B cell (primary cell): Measurements from ENCODE around the gene METTL25. TPM values are rescaled to one million over a fixed set of nuclear protein-coding genes. Genes with fewer than 3 reads are reported as not detected.

Source experiments
- ATAC-seq: fragments of 200-7000 bp; cut with Tn5 transposase; one replicate; pipeline ENCODE4 v1.10.0; 2021; ENCODE audit warnings: low read depth, mild to moderate bottlenecking, moderate number of reproducible peaks, moderate library complexity
- CTCF ChIA-PET: fragments of 350-600 bp; sonication (Branson Sonifier 250); formaldehyde crosslinking; loops from one replicate; lab custom pipeline; 2021; ENCODE audit warnings: antibody characterized with exemption, inconsistent platforms; lab: Charles Lee
- POLR2A ChIA-PET: fragments of 350-600 bp; sonication (Branson Sonifier 250); formaldehyde crosslinking; loops from one replicate; lab custom pipeline; 2021; ENCODE audit warnings: antibody characterized with exemption; lab: Charles Lee
- DNase-seq: peaks from one replicate; pipeline ENCODE4 v3.0.0; 2013
- H2AFZ ChIP-seq: 2 replicates; pipeline ENCODE4 v1.6.1; 2012; ENCODE audit warnings: mild to moderate bottlenecking, low read depth, low read length; ENCODE audit not compliant: insufficient read depth, poor library complexity, severe bottlenecking
- H3K27ac ChIP-seq, 2 donors: 1 replicate in 1 of 2; 2 replicates in 1 of 2; pipeline ENCODE4 v1.5.1; 2012 to 2013; ENCODE audit warnings: low read length in 2 of 2, mild to moderate bottlenecking in 2 of 2, moderate library complexity in 1 of 2
- H3K27me3 ChIP-seq, 4 experiments: fragments of 200-600 bp in 1 of 4; sonication (generic) in 1 of 4; replicated peaks in 1 of 4; 1 replicate in 2 of 4; 2 replicates in 2 of 4; pipeline versions ENCODE4 v1.6.1 to v1.7.0; 2013 to 2016; ENCODE audit warnings: low read length in 3 of 4, mild to moderate bottlenecking in 2 of 4, mixed read lengths in 1 of 4, moderate library complexity in 1 of 4; ENCODE audit not compliant: insufficient read depth in 4 of 4, control insufficient read depth in 3 of 4; ENCODE audit errors: control extremely low read depth in 1 of 4
- H3K36me3 ChIP-seq, 2 experiments: replicated peaks in 1 of 2; 1 replicate in 1 of 2; 2 replicates in 1 of 2; pipeline versions ENCODE4 v1.6.1 to v1.7.1; 2013; ENCODE audit warnings: low read length in 1 of 2; ENCODE audit not compliant: insufficient read depth in 2 of 2, control insufficient read depth in 1 of 2; ENCODE audit errors: control extremely low read depth in 1 of 2, extremely low read depth in 1 of 2
- H3K4me1 ChIP-seq, 2 donors: fragments of 200-600 bp in 1 of 2; sonication (generic) in 1 of 2; 1 replicate in 1 of 2; 2 replicates in 1 of 2; pipeline versions ENCODE4 v1.5.1 to v1.6.1; 2013 to 2017; ENCODE audit warnings: low read length in 2 of 2; ENCODE audit not compliant: control insufficient read depth in 2 of 2, insufficient read depth in 2 of 2
- H3K4me2 ChIP-seq: replicated peaks from 2 replicates; pipeline ENCODE3; 2012; ENCODE audit warnings: mild to moderate bottlenecking, low read depth, low read length; ENCODE audit not compliant: poor library complexity, severe bottlenecking
- H3K4me3 ChIP-seq, 5 experiments: fragments of 200-600 bp in 1 of 5; sonication (generic) in 1 of 5; 1 replicate in 3 of 5; 2 replicates in 2 of 5; pipeline versions ENCODE4 v1.5.1 to v1.7.0; 2011 to 2016; ENCODE audit warnings: low read length in 4 of 5, mild to moderate bottlenecking in 4 of 5, low read depth in 2 of 5, control low read depth in 1 of 5, moderate library complexity in 1 of 5; ENCODE audit not compliant: insufficient read depth in 1 of 5; ENCODE audit errors: control extremely low read depth in 1 of 5, extremely low read depth in 1 of 5
- H3K79me2 ChIP-seq: fragments of 200-600 bp; sonication (generic); one replicate; pipeline ENCODE4 v1.6.0; 2016; ENCODE audit warnings: low read length; ENCODE audit not compliant: control insufficient read depth, insufficient read depth
- H3K9ac ChIP-seq: fragments of 200-600 bp; sonication (generic); 2 replicates; pipeline ENCODE4 v1.6.1; 2017; ENCODE audit warnings: mild to moderate bottlenecking, low read length, moderate library complexity
- H3K9me3 ChIP-seq, 3 donors: one replicate each; pipeline versions ENCODE4 v1.6.1 to v1.7.1; 2013; ENCODE audit warnings: low read length in 2 of 3; ENCODE audit not compliant: control insufficient read depth in 2 of 3, insufficient read depth in 1 of 3; ENCODE audit errors: control extremely low read depth in 1 of 3
- H4K20me1 ChIP-seq: 2 replicates; pipeline ENCODE4 v1.6.0; 2012; ENCODE audit warnings: mild to moderate bottlenecking, low read length; ENCODE audit not compliant: insufficient read depth, control insufficient read depth, poor library complexity, severe bottlenecking
- H3K27ac Mint-ChIP-seq: one replicate; pipeline ENCODE4 v1.8.0; 2021; ENCODE audit warnings: mixed read lengths
- H3K27me3 Mint-ChIP-seq: one replicate; pipeline ENCODE4 v1.8.0; 2021; ENCODE audit warnings: mixed read lengths
- H3K4me1 Mint-ChIP-seq: one replicate; pipeline ENCODE4 v1.8.0; 2021; ENCODE audit warnings: mixed read lengths
- H3K4me3 Mint-ChIP-seq: one replicate; pipeline ENCODE4 v1.8.0; 2021; ENCODE audit warnings: mixed read lengths
- H3K9me3 Mint-ChIP-seq: one replicate; pipeline ENCODE4 v1.8.0; 2022; ENCODE audit warnings: mixed read lengths; ENCODE audit not compliant: insufficient read depth
- EZH2 ChIP-seq: IDR thresholded peaks from 2 replicates; pipeline ENCODE4 v1.6.1; 2012; ENCODE audit warnings: borderline replicate concordance, low read depth, mild to moderate bottlenecking, moderate library complexity, low read length; ENCODE audit not compliant: insufficient read depth, poor library complexity, severe bottlenecking
- WGBS: methylation state at CpG from one replicate; pipeline ENCODE4 v1.1.5; 2013; ENCODE audit warnings: missing lambda C conversion rate; ENCODE audit not compliant: insufficient coverage; 5-methylcytosine and 5-hydroxymethylcytosine counted together
- intact Hi-C: fragments of 100-400 bp; cut with micrococcal nuclease; formaldehyde crosslinking; loops from one replicate; pipeline ENCODE4 v1.10.0; 2022
- polyA plus RNA-seq: library from polyadenylated mRNA; depleted of rRNA; stranded (reverse); fragments of >200 nt; gene quantifications from 2 replicates; pipeline ENCODE4 v1.2.3, GENCODE V29; 2012
- total RNA-seq, 2 donors: library from RNA; stranded (reverse); fragments of 120-200 nt in 1 of 2; gene quantifications; 1 replicate in 1 of 2; 2 replicates in 1 of 2; pipeline versions ENCODE4 v1.2.3 to v1.2.4, GENCODE V29; 2013 to 2022
- TF ChIP-seq, protein P1 (sequence below): fragments of 200-600 bp; IDR thresholded peaks from one replicate; pipeline ENCODE4 v1.8.0; 2022; ENCODE audit warnings: antibody characterized with exemption, mild to moderate bottlenecking

METTL25 gene
- total and polyA plus RNA-seq, 2 donors (not counting 1 experiment from before 2014, with no cell fraction given) = 5.4 to 24.1 TPM

DNA sequence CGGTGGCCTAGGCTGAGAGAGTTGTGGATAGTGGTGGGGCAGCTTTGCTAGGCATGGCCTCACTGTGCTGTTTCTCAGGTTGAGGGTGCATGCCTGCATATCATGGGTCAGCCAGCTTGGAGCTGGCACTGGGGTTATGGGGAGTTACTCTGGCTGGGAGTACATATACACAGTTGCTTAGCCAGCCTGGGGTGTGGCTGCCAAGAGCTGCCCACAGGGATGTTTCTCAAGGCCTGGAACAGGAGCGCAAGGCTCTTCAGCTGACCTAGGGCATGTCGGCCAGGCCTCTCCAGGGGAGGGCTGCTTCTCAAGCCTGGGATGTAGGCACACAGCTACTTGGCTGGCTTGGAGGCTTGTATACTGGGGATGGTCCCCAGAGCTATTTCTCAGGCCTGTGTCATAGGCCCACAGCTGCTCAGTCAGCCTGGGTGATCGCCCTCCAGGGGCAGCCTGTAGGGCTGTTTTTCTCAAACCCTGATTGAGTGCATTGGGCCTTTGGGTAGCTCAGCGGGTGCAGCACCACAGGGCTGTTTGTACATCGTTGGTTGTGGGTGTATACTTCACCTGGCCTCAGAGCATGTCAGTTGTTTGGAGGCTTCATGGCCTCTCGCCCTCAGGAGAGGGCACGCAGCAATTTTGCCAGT is 114.9 kb downstream of the METTL25 start:
- DNase-seq = no peak
- no peak overlapping the region for H3K4me3 ChIP-seq
- H3K27me3 ChIP-seq = no peaks in the 10 kb centered on the region
- no peak for ATAC-seq
- H2AFZ ChIP-seq = no peak overlapping the region
- no peak overlapping the region for H3K27ac Mint-ChIP-seq
- peaks cover 6% of the 10 kb centered on the region for H3K4me1 Mint-ChIP-seq
- ChIA-PET POLR2A (no interaction called here), CTCF (no interaction called here)
- no peak overlapping the region for H3K27ac ChIP-seq
- peaks cover 0 to 9% of the 10 kb centered on the region in 2 experiments for H3K36me3 ChIP-seq
- no peaks in the 10 kb centered on the region for H3K79me2 ChIP-seq
- WGBS = 94% methylated on average over 8 of the region's 8 CpGs
- no peak overlapping the region for H3K9ac ChIP-seq
- peaks cover 8% of the 10 kb centered on the region for H3K9me3 Mint-ChIP-seq
- no peaks in the 10 kb centered on the region for H4K20me1 ChIP-seq
- intact Hi-C loops = no loop called here
- TF ChIP-seq, protein P1, sequence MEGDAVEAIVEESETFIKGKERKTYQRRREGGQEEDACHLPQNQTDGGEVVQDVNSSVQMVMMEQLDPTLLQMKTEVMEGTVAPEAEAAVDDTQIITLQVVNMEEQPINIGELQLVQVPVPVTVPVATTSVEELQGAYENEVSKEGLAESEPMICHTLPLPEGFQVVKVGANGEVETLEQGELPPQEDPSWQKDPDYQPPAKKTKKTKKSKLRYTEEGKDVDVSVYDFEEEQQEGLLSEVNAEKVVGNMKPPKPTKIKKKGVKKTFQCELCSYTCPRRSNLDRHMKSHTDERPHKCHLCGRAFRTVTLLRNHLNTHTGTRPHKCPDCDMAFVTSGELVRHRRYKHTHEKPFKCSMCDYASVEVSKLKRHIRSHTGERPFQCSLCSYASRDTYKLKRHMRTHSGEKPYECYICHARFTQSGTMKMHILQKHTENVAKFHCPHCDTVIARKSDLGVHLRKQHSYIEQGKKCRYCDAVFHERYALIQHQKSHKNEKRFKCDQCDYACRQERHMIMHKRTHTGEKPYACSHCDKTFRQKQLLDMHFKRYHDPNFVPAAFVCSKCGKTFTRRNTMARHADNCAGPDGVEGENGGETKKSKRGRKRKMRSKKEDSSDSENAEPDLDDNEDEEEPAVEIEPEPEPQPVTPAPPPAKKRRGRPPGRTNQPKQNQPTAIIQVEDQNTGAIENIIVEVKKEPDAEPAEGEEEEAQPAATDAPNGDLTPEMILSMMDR = no peak
- no peak for TF ChIP-seq EZH2
- H3K27me3 Mint-ChIP-seq = no peaks in the 10 kb centered on the region
- no peak overlapping the region for H3K4me3 Mint-ChIP-seq
- H3K9me3 ChIP-seq = peaks cover 0 to 14% (median 3%) of the 10 kb centered on the region in 3 donors
- H3K4me2 ChIP-seq = no peak overlapping the region
- H3K4me1 ChIP-seq = no peaks in the 10 kb centered on the region

DNA sequence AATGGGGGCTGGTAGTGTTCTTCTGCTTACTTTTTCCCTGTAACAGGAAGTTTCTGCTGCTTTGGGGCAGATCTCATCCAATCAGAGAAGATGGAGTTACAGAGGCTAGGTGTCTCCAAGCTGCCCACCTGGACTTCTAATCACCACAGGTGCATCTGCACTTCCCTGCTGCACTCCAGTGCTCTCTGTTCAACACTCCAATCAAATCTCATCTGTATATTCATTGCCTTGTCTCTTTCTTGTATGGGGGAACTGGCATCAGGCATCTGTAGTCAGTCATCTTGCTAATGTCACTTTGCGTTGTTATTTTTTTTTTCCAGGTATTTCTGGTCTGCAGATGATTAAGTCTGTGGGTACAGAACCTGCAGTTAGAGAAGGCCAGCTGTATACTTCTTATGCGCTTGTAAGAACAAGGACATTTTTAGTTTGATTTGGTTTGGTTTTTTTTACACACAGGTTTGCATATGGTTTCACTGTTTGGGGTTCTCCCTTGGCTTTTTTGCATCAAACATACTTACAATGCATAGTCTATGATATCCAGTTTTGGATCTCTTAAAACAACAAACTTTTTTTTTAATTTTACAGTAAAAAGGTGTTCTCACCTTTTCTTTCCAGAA is 116.0 kb downstream of the METTL25 start:
- H3K9ac ChIP-seq = no peak overlapping the region
- Mint-ChIP-seq H3K27me3 (no peaks in the 10 kb centered on the region), H3K4me1 (peaks cover 6% of the 10 kb centered on the region), H3K4me3 (no peak overlapping the region), H3K27ac (no peak overlapping the region), H3K9me3 (peaks cover 8% of the 10 kb centered on the region)
- ChIA-PET POLR2A (no interaction called here), CTCF (no interaction called here)
- H3K27me3 ChIP-seq = no peaks in the 10 kb centered on the region
- peaks cover 0 to 14% (median 3%) of the 10 kb centered on the region in 3 donors for H3K9me3 ChIP-seq
- no peaks in the 10 kb centered on the region for H3K36me3 ChIP-seq
- H3K27ac ChIP-seq = no peak overlapping the region
- no peaks in the 10 kb centered on the region for H3K4me1 ChIP-seq
- no peak overlapping the region for H3K4me3 ChIP-seq
- ATAC-seq (no peak), DNase-seq (no peak)
- no peak overlapping the region for H2AFZ ChIP-seq
- no peak overlapping the region for H3K4me2 ChIP-seq
- H3K79me2 ChIP-seq = no peaks in the 10 kb centered on the region
- WGBS = 100% methylated on average over 1 of the region's 2 CpGs
- TF ChIP-seq EZH2 = no peak
- TF ChIP-seq, protein P1 = no peak
- no peaks in the 10 kb centered on the region for H4K20me1 ChIP-seq
- intact Hi-C loops = no loop called here
